D341Med (cell line): Measurements from ENCODE around the gene ATP6V0E1.
"Not testable (repeated sequence)": the region's sequence is repeated elsewhere in the genome, so short reads cannot be mapped to it uniquely, and the experiment has no call there.

ENCODE experiments used
- DNase-seq: peaks from one replicate; pipeline ENCODE4 v3.0.0; 2012; ENCODE audit warnings: low spot score

The ATP6V0E1 gene

DNA sequence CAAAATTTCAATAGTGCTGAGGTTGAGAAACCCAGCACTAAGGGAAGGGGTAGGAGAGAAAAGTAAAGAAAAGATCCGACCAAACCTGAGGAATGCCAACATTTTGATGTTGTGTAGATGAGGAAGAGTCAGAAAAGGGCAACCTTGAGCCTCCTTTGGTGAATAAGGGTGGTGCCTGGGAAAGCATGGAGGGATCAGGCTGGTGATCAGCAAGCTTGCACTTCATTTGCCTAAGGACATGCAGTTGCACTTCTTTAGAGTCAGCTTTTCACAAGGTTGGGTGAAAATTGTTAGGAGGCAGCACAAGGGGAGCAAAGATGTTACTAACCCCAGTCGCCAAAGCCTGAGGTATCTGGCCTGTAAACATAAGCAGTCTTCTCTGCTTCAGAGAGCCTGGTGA is 20.4 kb downstream of the ATP6V0E1 start:
- no peak for DNase-seq

GRCh38 chr5:173004447-173004846 is 20.9 kb downstream of the ATP6V0E1 start:
- DNase-seq = no peak

DNA sequence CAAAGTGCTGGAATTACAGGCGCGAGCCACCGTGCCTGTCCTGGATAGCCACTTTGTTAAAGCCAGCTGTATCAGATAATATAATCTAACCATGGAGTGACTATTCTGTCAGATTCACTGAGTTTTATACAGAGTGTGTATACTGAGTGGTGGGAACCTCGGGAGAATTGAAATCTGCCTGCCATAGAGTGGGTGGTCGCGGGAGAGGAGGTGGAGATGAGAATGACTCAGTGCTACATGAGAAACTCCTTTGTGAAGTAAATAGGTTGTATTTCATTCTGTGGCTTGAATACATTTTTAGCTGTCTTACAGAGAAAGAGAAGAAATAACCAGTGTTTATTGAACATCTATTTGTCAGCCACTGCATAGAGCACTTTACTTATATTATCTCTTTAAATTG is 26.4 kb downstream of the ATP6V0E1 start:
- no peak for DNase-seq

GRCh38 chr5:173010547-173011464 is 27.2 kb downstream of the ATP6V0E1 start:
- no peak for DNase-seq

DNA sequence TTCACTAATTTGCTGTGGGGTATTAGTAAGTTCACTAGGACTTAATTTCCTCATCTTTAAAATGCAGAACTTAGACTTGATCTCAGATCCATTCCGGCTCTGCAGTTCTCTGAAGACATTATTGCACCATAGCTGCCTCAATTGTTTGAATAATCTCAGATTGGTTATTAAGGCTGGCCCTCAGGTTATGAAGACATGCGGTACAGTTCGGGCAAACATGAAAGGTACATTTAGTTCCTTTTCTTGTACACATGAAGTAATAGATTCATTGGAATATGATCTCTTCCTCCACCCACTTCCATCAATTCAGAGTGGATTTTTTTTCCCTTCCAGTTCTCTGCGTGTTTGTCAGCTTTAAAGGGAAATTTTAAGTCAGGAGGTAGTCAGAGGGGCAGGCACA is 28.0 kb downstream of the ATP6V0E1 start:
- DNase-seq = no peak

DNA sequence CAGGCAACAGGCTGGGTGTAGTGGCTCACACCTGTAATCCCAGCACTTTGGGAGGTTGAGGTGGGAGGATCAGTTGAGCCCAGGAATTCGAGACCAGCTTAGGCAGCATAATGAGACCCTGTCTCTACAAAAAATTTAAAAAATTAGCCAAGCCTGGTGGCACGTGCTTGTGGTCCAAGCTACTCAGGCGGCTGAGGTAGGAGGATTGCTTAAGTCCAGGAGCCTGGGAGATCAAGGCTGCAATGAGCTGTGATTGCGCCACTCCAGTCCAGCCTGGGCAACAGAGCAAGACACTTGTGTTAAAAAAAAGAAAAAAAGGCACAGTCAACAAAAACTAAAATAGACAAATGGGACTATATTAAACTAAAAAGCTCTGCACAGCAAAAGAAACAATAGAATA is 29.3 kb downstream of the ATP6V0E1 start:
- no peak for DNase-seq

DNA sequence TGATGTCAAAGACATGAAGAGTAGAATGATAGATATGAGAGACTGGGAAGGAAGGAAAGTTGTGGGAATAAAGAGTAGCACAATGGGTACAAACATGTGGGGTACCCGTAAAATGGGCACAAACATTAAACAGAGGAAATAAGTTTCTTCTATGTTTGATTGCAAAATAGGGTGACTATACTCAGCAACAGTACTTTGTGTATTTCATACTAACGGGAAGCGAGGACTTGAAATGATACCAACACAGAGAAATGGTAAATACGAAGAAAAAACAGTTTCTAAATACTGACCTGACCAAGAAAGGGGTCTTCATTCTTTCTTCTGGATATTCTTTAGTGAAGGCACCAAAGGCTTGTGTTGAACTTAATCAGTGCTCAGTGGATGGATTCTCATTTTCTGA is 31.1 kb downstream of the ATP6V0E1 start:
- no peak for DNase-seq

GRCh38 chr5:173015192-173015591 is 31.6 kb downstream of the ATP6V0E1 start:
- no peak for DNase-seq

DNA sequence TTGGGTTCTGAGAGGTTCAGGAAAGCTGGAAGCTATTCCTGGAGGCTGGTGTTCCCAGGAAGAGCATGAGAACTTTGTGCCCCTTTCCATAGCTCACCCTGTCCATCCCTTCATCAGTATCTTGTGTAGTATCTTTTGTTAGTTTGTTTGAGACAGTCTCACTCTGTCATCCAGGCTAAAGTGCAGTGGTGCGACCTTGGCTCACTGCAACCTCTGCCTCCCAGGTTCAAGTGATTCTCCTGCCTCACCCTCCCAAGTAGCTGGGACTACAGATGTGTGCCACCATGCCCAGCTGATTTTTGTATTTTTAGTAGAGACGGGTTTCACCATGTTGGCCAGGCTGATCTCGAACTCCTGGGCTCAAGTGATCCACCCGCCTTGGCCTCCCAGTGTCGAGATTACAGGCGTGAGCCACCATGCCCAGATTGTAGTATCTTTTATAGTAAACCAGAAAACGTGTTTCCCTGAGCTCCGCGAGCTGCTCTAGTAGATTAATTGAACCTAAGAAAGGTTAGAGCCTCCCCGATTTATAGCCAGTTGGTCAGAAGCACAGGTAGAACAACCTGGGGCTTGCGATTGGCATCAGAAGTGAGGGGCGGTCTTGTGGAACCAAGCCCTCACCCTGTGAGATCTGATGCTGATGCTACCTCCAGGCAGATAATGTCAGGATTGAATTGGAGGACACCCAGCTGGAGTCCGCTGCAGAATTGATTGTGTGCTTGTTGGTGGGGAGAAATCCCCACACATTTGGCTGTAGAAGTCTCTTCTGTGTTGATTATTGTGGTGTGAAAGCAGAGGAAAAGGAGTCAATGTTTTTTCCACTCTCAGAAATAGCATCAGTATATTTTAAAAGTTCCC is 32.3 kb downstream of the ATP6V0E1 start:
- no peak for DNase-seq

- DNase-seq = no peak
Observed at GRCh38 chr5:173016598-173017046, 33.1 kb downstream of the ATP6V0E1 start.

DNA sequence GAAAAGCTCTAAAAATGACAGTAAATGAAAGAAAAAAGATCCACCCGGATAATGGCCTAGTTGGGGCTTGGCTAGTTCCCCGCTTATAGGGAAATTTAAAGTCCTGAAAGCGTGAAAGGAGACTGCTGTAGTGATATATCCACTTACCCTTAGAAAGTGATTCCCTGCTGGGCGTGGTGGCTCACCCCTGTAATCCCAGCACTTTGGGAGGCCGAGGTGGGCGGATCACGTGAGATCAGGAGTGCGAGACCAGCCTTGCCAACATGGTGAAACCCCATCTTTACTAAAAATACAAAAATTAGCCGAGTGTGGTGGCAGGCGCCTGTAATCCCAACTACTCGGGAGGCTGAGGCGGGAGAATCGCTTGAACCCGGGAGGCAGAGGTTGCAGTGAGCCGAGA is 33.5 kb downstream of the ATP6V0E1 start:
- DNase-seq = not testable (repeated sequence)

DNA sequence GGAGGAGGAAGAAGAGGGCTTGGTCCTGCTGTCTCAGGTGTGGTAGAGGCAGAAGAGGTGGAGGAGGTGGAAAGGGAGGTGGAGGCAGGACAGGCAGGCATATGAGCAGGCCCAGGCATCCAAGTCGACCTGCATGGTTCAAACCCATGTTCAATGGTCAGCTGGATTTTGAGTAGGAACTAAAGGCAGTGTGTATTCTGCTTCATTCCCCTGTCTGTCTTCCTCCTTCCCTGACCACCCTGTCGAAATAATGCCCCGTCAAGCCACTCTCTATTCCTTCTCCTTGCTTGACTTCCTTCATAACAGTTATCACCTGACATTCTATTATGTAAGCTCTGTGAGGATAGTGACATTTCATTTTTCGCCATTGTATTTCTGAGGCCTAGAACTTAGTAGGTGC is 34.8 kb downstream of the ATP6V0E1 start:
- DNase-seq = no peak

- DNase-seq = no peak
Observed at GRCh38 chr5:173020154-173020581, 36.6 kb downstream of the ATP6V0E1 start.

GRCh38 chr5:173020643-173021042 is 37.1 kb downstream of the ATP6V0E1 start:
- no peak for DNase-seq

DNA sequence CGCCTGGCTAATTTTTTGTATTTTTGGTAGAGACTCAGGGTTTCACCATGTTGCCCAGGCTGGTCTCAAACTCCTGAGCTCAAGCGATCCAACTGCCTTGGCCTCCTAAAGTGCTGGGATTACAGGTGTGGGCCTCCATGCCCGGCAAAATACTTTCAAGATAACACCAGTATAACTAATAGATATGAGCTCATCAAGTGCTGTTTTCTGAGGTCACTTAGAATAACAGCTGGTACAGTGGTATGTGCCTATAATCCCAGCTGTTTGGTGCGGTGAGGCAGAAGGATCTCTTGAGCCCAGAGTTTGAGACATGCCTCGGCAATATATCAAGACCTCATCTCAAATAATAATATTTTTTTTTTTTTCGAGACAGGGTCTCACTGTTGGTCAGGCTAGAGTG is 42.1 kb downstream of the ATP6V0E1 start:
- DNase-seq = no peak

DNA sequence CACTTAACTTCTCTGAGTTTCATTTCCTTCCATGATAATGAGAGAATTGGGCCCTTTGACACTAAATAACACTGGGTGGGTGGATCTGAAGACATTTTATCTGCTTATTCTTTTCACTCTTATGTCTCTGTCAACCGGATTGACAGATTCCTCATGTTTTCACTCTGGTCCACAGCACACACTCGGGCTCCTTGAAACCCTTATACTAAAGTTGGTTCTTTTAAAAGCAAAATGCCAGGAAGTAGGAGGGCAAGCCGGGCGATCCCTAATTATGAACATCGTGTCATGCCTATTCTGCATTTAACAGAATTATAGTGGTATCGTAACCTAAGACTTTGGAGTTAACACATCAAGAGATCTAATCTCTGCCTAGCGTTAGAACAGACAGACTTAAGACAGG is 44.3 kb downstream of the ATP6V0E1 start:
- DNase-seq = no peak

DNA sequence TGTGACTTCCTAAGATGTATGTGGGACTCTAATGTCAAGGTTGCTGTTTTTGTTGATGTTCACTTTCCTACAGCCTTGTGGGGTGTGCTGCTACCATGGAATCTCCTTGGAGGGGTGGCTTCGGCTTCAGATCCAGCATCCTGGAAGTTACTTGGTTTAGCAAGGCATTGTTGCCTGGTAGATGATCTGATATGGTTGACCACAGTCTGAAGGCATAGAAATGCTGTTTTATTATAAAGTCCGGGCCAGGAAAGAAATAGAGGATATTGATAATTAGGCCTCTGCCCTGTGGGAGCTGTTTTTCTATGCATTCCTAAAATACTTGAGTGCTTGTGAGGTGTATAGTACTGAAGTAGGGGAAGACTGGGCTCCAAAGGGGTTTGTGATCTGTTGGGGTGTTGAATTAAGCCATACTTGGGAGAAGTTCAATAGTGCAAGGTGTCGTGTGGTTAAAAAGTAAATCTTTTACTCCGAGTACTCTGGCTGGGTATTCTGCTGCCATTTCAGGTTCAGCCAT is 45.3 kb downstream of the ATP6V0E1 start:
- no peak for DNase-seq

DNA sequence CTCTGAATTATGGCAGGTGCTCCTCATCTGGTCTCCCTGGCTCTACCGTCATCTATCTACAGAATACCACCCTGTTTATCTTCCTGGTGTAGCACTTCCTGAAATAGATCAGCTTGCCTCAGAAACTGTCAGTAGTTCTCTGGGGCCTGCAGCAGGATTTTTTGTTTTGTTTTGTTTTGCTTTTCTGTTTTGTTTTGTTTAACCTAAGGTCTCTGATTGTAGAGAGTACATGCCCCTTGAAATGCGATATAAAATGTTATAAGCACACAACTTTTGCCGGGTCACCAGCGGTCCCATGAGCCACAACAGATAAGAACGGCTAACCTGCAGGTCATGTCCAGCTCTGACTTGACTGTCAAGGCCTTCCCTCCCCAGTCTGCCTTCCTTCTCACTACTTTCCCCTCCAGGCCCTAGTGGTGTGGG is 45.9 kb downstream of the ATP6V0E1 start:
- no peak for DNase-seq

GRCh38 chr5:173032096-173032495 is 48.5 kb downstream of the ATP6V0E1 start:
- DNase-seq = not testable (repeated sequence)

DNA sequence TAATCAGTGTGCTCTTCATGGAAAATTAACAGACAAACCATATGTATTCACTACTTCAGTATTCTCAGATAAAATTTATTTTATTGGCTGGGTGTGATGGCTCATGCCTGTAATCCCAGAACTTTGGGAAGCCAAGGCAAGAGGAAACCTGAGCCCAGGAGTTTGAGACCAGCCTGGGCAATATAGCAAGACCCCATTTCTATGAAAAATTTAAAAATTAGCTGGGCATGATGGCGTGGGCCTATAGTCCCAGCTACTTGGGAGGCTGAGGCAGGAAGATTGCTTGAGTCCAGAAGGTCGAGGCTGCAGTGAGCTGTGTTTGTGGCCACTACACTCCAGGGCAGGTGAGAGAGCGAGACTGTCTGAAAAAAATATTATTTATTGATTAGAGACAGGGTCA is 49.2 kb downstream of the ATP6V0E1 start:
- no peak for DNase-seq

GRCh38 chr5:173033923-173034322 is 50.4 kb downstream of the ATP6V0E1 start:
- no peak for DNase-seq

- DNase-seq = no peak
Observed at GRCh38 chr5:173035904-173036707, 52.5 kb downstream of the ATP6V0E1 start.
